IPS-18a (cell line): Measurements from ENCODE around the gene MAGEF1.

ENCODE experiments used
- H3K27ac ChIP-seq: one replicate; pipeline ENCODE4 v1.5.1; 2013; ENCODE audit warnings: low read length
- H3K27me3 ChIP-seq: one replicate; pipeline ENCODE4 v1.6.1; 2013; ENCODE audit warnings: mild to moderate bottlenecking, low read length; ENCODE audit not compliant: control insufficient read depth, insufficient read depth
- H3K36me3 ChIP-seq: one replicate; pipeline ENCODE4 v1.6.1; 2013; ENCODE audit warnings: low read depth, low read length; ENCODE audit not compliant: control insufficient read depth
- H3K4me1 ChIP-seq: one replicate; pipeline ENCODE4 v1.6.1; 2013; ENCODE audit warnings: low read depth, low read length; ENCODE audit not compliant: control insufficient read depth
- H3K4me3 ChIP-seq: one replicate; pipeline ENCODE4 v1.5.1; 2013; ENCODE audit warnings: low read length
- H3K9ac ChIP-seq: one replicate; pipeline ENCODE4 v1.6.1; 2013; ENCODE audit warnings: mild to moderate bottlenecking, low read length, moderate library complexity
- H3K9me3 ChIP-seq: one replicate; pipeline ENCODE4 v1.6.1; 2013; ENCODE audit warnings: low read depth, low read length; ENCODE audit not compliant: control insufficient read depth

The MAGEF1 gene

DNA sequence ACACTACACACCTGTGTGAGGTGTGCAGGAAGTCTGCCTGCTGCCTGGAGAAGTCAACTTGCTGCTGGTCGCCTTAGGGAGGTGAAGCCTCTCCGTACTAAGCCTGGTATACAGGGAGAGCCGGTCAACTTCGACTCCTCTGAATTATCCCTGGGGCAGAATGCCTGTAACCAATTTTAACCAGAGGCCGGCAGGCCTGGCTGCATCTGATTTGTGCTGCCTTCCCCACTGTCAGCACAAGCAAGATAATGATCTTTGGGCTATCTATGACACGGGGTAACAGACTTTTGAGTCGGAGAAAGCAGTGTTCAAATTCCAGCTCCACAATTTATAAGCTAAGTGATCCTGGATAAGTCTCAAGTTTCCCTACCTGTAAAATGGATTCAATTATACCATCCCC is 42.3 kb downstream of the MAGEF1 start:
- Histone ChIP-seq H3K4me1 (peaks cover 3% of the 10 kb centered on the region), H3K9me3 (no peaks in the 10 kb centered on the region), H3K9ac (no peak overlapping the region), H3K4me3 (no peak overlapping the region), H3K36me3 (no peaks in the 10 kb centered on the region), H3K27ac (no peak overlapping the region), H3K27me3 (no peaks in the 10 kb centered on the region)

DNA sequence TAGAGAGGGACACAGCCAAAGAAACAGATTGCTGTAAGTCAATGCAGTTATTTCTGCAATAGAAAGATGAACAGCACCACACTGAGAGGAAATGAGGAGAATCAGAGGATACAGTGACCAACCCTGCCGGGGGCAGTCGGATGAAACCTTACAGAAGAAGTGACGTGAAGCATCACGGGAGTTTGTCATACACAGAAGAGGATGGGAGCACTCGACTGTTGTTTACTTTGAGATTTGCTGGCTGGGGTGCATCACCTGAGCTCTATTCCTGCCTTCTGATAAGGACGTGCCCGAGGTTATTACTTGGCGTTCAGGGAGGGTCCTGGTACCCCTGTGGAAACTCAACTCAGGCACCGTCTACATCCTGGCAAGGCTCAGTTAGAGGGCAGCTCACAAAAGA is 45.4 kb downstream of the MAGEF1 start:
- Histone ChIP-seq H3K27me3 (no peaks in the 10 kb centered on the region), H3K9ac (no peak overlapping the region), H3K9me3 (no peaks in the 10 kb centered on the region), H3K27ac (no peak overlapping the region), H3K4me1 (peaks cover 13% of the 10 kb centered on the region), H3K4me3 (no peak overlapping the region), H3K36me3 (no peaks in the 10 kb centered on the region)

DNA sequence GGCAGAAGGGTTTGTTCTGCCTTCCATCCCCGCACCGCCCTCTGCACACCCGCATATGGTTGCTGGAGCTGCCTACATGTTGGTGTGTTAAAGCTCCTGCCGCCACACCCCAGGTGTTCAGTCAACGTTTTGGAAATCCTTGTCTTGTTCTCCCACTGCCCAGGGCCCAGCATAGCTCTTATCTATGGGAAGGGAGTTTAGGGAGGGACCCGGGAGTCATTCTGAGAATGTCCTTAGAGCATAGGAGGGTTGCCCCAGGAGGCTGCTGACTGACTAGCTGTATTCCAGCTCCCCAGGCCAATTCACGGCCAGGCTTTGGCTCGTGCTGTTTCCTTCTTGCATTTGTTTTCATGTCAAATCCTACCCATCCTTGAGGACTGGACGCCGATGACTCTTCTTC is 46.8 kb downstream of the MAGEF1 start:
- Histone ChIP-seq H3K36me3 (no peaks in the 10 kb centered on the region), H3K27ac (no peak overlapping the region), H3K4me1 (peaks cover 18% of the 10 kb centered on the region), H3K4me3 (no peak overlapping the region), H3K27me3 (no peaks in the 10 kb centered on the region), H3K9me3 (no peaks in the 10 kb centered on the region), H3K9ac (no peak overlapping the region)

DNA sequence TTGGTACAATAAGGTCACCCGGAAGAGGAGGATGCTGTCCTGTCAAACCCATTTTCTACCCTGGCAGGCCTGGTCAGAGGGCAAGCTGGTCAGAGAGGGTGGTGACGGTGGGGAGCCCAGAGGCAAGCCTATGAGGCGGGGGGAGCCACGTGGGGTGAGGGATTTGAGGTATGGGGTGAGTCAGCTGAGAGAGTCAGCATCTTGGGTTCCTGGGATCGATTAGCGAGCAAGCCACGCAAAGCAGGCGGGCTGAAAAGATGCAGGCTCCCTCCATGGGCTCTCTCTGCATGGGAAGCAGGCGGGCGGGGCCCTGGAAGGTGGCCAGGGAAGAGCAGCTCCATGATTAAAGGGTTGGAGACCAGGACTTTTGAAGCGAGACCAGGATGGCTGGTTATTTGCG is 48.1 kb downstream of the MAGEF1 start:
- Histone ChIP-seq H3K4me3 (no peak overlapping the region), H3K27ac (no peak overlapping the region), H3K9ac (no peak overlapping the region), H3K36me3 (no peaks in the 10 kb centered on the region), H3K4me1 (peaks cover 31% of the 10 kb centered on the region), H3K9me3 (no peaks in the 10 kb centered on the region), H3K27me3 (no peaks in the 10 kb centered on the region)

DNA sequence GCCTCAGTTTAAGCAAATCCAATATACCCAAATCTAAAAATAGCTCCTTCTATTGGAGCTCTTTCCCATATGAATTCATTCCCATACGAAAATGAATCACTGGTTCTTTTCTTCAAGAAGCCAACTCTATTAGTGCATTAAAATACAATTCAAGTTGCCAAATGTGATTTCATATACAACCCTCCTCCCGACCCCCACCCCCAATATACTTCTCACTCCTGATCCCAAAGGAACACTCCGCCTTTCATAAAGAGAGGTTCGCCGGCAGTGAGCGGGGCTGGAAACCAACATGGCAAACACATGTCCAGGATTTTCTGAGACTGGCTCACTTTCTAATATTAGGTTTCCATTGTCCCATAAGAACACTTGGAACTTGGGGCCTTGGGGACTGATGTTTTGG is 48.5 kb downstream of the MAGEF1 start:
- Histone ChIP-seq H3K4me3 (no peak overlapping the region), H3K27ac (no peak overlapping the region), H3K9ac (no peak overlapping the region), H3K4me1 (peaks cover 35% of the 10 kb centered on the region), H3K27me3 (no peaks in the 10 kb centered on the region), H3K36me3 (no peaks in the 10 kb centered on the region), H3K9me3 (no peaks in the 10 kb centered on the region)

DNA sequence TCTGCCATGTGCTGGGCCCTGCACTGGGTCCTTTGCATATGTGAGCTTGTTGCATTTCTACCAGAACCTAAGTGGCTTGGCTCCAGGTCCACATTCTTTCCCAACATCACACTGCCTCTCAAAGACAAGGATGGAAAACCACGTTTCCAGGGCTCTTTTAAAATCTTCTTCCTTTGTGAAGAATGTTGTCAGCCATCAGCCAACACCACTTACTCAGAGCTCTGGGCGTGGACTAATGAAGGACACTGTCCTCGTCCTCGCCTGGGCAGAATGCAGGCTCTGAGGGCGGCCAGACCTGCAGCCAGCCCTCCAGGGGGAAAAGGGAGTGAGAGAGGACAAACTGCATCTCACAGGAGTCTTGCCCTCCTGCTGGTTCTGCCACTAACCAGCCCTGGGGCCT is 49.7 kb downstream of the MAGEF1 start:
- Histone ChIP-seq H3K4me3 (no peak overlapping the region), H3K4me1 (peaks cover 42% of the 10 kb centered on the region), H3K27ac (no peak overlapping the region), H3K9ac (no peak overlapping the region), H3K9me3 (no peaks in the 10 kb centered on the region), H3K27me3 (no peaks in the 10 kb centered on the region), H3K36me3 (no peaks in the 10 kb centered on the region)

DNA sequence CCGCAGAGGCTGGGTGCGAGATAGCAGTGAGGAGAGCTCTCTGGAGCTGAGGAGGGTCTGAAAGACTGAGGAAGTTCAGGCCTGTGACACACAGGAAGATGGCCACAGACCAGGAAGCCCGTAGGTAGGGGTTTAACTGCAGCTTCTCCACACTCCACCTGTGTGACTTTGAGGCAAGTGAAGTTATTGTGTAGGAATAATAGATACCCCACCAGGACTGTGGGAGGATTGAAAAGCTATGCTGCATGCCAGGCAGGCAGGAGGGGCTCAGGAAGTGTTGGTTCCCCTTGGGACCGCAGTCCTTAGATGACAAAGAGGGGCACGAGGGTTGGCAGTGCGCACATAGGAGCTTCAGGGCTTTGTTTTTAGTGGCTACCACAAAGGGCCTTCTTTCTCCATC is 50.9 kb downstream of the MAGEF1 start:
- no peak overlapping the region for H3K27ac ChIP-seq
- no peaks in the 10 kb centered on the region for H3K9me3 ChIP-seq
- H3K36me3 ChIP-seq: no peaks in the 10 kb centered on the region
- H3K9ac ChIP-seq: no peak overlapping the region
- H3K4me3 ChIP-seq: no peak overlapping the region
- H3K4me1 ChIP-seq: peaks cover 49% of the 10 kb centered on the region
- no peaks in the 10 kb centered on the region for H3K27me3 ChIP-seq
